HG02943 (cell line): ENCODE data around the gene SERGEF.
"Not testable (repeated sequence)": the region's sequence is repeated elsewhere in the genome, so short reads cannot be mapped to it uniquely, and the experiment has no call there.

Experiments used
- ATAC-seq: cut with Tn5 transposase; IDR thresholded peaks from one replicate; pipeline ENCODE4 v1.9.1; 2021; ENCODE audit warnings: mild to moderate bottlenecking, low read depth, moderate library complexity; ENCODE audit not compliant: unreplicated experiment

SERGEF gene

DNA sequence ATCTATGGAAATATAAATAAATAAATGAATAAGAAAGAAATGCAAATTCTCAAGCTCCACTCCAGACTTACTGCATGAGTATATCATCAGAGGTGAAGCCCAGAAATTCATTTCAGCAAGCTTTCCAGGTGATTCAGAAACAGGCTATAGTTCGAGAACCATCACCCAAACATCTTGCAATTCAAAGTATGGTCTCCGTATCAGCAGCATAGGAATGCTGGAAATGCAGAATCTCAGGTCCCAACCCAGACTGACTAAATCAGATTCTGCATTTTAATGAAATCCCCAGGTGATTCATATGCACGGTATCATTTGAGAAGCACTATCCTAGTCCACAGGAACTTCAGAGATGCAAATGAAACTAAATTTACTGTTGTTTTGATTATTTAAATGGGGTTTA is 95.3 kb downstream of the SERGEF start:
- no peak for ATAC-seq

- no peak for ATAC-seq
Measured at GRCh38 chr11:17915500-17916143, 97.2 kb downstream of the SERGEF start.

DNA sequence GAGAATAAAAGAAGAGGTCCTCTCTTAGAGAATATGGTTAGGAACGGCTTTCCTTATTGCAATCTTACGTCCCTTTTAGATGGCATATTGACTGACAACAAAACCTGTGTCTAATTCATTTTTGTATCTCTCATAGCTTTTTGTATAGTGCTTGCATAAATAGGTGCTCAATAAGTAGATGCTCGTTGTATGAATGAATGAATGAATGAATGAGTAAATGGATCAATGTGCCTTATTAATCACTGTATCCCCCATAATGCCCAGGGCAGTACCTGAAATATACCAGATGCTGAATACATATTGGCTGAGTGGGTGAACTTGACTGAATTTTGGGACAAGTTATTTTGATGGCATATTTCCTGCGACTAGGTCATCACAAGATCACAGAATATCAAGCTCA is 97.9 kb downstream of the SERGEF start:
- ATAC-seq = no peak

- ATAC-seq = no peak
Measured at GRCh38 chr11:17907046-17907445, 105.8 kb downstream of the SERGEF start.

DNA sequence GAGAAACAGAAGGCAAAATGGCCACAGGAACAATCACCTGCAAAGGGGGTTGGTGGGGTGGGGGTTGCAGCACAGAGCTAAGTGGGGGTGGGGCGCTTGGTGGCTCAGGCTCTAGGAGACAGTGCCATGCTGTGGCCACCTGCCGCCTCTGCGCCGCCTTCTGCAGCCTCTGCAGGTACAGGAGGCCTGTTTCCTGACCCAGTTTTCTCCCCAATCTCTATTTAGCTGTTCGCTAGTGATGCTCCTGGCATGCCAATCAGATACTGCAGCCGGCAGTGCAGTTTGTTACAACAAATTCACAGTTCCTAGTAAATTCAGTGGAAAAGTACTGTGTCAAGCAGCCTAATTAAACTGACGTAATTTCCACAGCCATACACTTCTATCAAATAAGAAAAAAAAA is 106.4 kb downstream of the SERGEF start:
- no peak for ATAC-seq

GRCh38 chr11:17905477-17905876 is 107.4 kb downstream of the SERGEF start:
- peak; percentile 70 for ATAC-seq

DNA sequence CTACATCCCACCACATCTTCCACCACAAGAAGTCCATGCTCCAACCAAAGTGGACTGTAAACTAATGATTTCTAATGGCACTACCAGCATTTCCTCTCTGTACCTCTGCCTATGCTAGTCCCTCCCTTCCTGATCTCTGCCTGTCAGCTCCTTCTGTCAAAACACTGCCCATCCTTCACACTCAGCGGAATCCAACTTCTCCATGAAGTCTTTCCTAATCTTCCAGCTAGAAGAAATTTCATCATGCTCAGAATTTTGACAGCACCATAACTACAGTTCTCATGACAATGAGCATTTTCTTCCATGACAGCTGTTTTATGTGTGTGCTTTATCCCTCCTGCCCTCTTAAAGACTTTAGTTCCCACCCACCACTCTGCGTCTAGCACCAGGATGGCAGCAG is 111.4 kb downstream of the SERGEF start:
- ATAC-seq = no peak

DNA sequence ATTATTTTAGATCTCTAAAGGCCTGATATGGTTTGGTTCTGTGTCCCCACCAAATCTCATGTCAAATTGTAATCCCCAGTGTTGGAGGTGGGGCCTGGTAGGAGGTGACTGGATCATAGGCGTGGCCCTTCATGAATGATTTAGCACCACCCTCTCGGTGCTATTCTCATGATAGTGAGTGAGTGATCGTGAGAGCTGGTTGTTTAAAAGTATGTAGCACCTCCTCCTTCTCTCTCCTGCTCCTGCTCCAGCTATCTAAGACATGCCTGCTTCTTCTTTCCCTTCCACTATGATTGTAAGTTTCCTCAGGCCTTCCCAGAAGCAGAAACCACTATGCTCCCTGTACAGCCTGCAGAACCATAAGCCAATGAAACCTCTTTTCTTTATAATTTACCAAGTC is 114.1 kb downstream of the SERGEF start:
- ATAC-seq = no peak

DNA sequence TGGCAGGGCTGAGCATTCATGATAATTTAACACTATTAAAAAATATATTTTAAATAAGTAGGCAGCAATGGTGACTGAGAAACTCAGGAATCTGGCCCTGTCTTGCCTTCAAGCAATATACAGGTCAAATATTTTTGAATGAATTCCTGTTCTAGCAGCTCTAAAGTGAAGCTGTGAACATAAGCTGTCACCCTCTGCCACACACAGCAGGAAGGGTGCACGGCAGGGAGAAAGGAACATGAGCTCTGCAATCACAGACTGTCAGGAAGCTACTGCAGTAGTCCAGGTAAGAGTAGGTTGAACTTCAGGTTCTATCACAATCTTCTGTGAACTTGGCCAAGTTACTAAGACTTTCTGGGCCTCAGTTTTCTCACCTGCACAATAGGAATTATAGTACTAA is 114.8 kb downstream of the SERGEF start:
- no peak for ATAC-seq

DNA sequence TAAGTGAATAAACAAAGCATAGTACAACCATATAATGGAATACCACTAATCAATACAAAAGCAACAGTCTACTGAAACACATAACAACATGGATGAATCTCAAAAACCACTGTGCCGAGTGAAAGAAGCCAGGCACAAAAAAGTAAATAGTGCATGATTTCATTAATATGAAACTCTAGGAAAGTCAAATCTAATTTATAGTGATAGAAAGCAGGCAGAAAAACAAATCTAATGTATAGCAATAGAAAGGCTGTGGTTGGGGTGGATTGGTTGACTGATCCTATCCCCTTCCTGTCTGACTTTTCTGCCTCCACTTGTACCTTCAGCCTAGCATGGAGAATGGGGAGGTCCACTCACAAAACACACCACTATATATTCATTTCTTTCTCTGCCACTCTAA is 115.4 kb downstream of the SERGEF start:
- no peak for ATAC-seq

DNA sequence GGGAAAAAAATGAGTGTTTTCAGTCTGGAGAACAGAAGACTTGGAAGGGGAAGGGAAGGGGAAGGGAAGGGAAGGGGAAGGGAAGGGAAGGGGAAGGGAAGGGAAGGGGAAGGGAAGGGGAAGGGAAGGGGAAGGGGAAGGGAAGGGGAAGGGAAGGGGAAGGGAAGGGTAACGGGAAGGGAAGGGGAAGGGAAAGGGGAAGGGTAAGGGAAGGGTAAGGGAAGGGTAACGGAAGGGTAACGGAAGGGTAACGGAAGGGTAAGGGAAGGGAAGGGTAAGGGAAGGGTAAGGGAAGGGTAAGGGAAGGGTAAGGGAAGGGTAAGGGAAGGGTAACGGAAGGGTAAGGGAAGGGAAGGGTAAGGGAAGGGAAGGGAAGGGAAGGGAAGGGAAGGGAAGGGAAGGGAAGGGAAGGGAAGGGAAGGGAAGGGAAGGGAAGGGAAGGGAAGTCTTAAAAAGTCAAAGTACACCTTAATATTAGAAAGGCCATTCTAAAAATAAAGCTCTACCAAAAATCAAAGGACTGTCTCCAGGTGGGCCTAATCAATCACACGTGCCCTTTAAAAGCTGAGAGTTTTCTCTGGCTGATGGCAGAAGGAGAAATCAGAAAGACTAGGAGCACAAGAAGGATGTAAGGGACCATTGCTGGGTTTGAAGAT is 116.2 kb downstream of the SERGEF start:
- not testable (repeated sequence) for ATAC-seq

- ATAC-seq = no peak
Measured at GRCh38 chr11:17894929-17895658, 117.8 kb downstream of the SERGEF start.

DNA sequence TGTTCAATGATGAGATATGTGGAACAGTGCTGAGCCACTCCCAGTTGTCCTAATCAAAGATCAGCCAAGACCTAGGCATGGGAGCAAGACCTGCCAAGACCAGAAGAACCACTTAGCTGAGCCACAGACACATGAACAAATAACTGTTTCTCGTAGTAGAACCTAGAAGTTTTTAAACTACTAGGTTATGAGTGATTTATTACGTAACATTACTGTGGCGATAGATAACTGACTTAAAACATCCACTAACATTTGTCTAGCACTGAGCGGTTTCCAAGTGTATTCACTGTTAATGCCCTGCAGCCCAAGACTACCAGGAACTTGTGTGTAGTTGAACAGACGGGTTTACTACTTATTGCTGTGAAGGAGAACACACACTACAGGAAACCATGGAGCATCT is 120.4 kb downstream of the SERGEF start:
- no peak for ATAC-seq

GRCh38 chr11:17890325-17890724 is 122.5 kb downstream of the SERGEF start:
- no peak for ATAC-seq

DNA sequence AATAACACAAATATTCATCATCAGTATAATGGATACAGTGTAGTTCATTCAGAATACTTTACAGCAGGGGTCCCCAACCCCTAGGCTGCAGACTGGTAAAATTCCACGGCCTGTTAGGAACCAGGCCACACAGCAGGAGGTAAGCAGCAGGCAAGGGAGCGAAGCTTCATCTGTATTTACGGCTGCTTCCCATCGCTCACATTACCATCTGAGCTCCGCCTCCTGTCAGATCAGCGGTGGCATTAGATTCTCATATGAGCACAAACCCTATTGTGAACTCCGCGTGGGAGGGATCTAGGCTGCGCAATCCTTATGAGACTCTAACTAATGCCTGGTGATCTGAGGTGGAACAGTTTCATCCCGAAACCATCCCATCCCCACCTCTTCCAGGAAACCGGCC is 125.1 kb downstream of the SERGEF start:
- no peak for ATAC-seq

DNA sequence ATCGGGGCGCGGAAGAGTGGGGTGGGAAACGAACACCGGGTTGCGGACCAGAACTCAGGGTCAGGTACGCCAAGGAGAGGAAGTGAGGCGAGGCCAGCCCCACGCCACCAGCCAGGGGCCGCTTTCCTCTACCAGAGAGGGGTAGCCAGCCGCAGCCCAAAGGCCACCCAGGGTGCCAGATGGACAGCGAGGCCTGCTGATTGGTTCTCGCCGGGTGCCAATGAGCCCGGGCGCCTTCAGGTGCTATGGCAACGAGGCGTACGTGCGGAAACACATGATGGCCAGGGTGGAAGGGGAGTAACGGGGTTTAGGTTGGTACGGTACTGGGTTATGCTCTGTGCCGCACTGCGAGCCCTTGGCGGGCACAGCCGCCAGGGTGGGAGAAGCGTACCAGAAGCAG is 128.9 kb downstream of the SERGEF start:
- no peak for ATAC-seq

DNA sequence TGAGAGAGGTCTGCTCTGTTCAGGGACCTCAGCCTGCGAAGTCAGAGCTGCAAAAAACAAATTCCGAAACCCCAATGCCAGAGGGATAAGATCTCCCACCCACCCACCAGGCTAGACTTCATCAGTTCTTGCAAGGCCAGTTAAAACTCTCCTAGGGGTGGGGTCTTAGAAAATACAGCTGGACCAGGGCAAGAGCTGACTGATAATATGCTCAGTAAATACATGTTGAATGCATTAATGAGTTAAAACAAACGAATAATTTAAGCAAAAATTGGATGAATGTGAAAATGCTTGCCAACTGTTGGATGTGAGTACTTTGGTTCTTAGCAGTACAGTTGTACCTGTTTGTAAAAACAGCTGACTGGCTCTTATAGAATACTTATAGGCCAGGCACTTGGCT is 129.8 kb downstream of the SERGEF start:
- no peak for ATAC-seq

- no peak for ATAC-seq
Measured at GRCh38 chr11:17878743-17879142, 134.1 kb downstream of the SERGEF start.

DNA sequence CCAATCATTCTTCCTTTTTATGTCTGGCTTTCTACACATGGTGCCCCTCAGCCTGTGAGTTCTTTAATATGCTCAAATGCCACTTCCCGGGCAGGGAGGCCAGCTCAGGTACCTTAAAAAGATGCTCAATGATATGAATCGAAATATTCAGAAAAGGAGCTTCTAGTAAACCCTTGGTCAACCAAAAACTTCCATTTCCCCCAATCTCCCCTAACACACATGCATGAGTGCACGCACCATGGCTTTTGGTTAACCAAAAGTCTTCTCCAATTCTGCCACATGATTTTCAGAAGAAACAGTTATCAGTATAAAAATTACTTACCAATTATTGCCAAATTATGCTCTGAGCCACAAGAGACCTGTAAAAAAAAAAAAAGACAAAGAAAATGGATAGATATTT is 135.0 kb downstream of the SERGEF start:
- no peak for ATAC-seq

DNA sequence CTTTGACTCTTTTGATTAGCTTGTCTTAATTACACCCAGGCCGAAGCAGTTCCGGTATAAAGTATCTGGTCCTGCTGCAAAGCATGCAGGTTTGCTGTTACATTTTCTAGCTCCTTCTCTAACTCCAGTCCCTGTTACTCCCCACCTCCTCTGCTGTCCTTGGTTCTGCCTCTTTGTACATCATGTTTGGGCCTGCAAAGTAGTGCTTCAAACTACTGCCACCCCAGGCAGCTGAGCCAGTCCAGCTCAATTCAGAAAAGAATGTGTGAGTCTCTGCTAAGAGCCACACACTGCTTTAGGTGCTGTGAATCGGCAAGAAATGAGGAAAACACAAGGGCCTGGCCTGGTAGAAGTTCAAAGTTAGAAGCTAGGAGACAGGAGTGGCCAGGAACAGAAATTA is 136.0 kb downstream of the SERGEF start:
- no peak for ATAC-seq

GRCh38 chr11:17875891-17876290 is 137.0 kb downstream of the SERGEF start:
- ATAC-seq = no peak

DNA sequence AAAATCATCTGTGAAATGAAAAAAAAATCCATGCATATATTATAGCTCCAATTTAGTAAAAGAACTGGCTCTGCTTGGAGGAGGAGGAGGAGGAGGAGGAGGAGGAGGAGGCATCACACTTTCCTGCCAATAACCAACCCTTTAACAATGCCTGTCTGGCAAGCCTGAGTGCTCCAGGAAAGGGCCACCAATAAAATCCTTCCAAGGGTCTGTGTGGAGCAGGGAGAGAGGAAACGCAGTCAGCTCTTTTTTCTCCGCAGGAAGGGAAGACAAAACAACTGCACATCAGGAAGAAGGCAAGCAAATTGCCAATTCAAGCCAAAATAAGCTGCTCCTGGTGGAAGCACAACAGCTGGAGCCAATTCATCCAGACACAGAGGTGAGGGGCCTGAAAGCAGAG is 139.3 kb downstream of the SERGEF start:
- no peak for ATAC-seq
